OCI-LY7 (cell line): ENCODE data around the gene PCP2.

Experiments used
- CTCF ChIP-seq: fragments of 200-600 bp; sonication (generic); conservative IDR thresholded peaks from 2 replicates; pipeline ENCODE4 v1.5.1; 2014; ENCODE audit warnings: mild to moderate bottlenecking, antibody characterized with exemption, low read length, moderate library complexity, mixed read lengths
- EZH2phosphoT487 ChIP-seq: fragments of 200-600 bp; sonication (generic); IDR thresholded peaks from 2 replicates; pipeline ENCODE4 v1.6.1; 2018; ENCODE audit warnings: low read depth, borderline replicate concordance, mild to moderate bottlenecking, mixed run types, antibody characterized with exemption, low read length, moderate library complexity, mixed read lengths

DNA sequence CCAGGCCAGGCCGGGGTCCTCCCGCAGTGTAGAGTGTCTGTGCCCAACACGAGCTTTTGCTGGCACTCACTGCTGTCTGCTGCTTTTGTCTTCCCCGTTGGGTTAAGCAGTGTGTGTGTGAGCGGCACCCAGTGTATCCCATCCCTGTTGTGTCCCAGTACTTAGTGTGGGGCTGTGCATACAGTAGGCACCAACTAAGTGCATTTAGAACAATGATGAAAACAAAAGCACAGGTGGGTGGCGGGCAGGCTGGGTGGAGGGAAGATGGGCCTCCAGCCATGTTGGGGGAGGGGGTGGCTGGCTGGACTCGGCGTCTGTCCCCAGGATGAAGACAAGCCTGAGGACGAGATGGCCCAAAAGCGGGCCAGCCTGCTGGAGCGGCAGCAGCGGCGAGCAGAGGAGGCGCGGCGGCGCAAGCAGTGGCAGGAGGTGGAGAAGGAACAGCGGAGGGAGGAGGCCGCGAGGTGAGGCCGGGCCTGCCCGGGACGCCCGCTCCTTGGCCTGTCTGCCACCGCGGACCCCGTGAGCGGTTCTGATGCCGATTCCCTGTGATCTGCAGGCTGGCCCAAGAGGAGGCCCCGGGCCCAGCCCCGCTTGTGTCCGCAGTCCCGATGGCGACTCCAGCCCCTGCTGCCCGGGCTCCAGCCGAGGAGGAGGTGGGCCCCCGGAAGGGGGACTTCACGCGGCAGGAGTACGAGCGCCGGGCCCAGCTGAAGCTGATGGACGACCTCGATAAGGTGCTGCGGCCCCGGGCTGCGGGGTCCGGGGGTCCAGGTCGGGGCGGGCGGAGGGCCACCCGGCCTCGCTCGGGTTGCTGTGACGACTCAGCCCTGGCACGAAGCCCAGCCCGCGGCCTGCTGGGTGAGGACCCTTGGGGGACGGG, 18.4 kb downstream of the PCP2 start:
- TF ChIP-seq CTCF (no peak), EZH2phosphoT487 (no peak)
